COLO668 (cell line): ENCODE measurements around the gene SPATC1L.
"Not testable (repeated sequence)": the region's sequence is repeated elsewhere in the genome, so short reads cannot be mapped to it uniquely, and the experiment has no call there.

Experiments used
- DNase-seq: peaks from one replicate; lab custom pipeline; 2025; ENCODE audit not compliant: unreplicated experiment; lab: John Stamatoyannopoulos, UW

Gene SPATC1L

GRCh38 chr21:46184625-46185555 is 631 bp upstream of the SPATC1L start:
- DNase-seq, result peak; percentile 88

- not testable (repeated sequence) for DNase-seq
These were observed 836 bp downstream of the SPATC1L start for GRCh38 chr21:46183337-46183909.

GRCh38 chr21:46182548-46183336 is 1.5 kb downstream of the SPATC1L start:
- no peak for DNase-seq

- DNase-seq, result no peak
These were observed 2.2 kb downstream of the SPATC1L start for GRCh38 chr21:46181953-46182547.

- no peak for DNase-seq
These were observed 2.8 kb downstream of the SPATC1L start for GRCh38 chr21:46181436-46181835.

GRCh38 chr21:46180778-46181391 is 3.4 kb downstream of the SPATC1L start:
- no peak for DNase-seq

GRCh38 chr21:46180079-46180722 is 4.1 kb downstream of the SPATC1L start:
- DNase-seq, result no peak

GRCh38 chr21:46179708-46180078 is 4.6 kb downstream of the SPATC1L start:
- DNase-seq, result no peak

GRCh38 chr21:46178961-46179360 is 5.3 kb downstream of the SPATC1L start:
- no peak for DNase-seq

- DNase-seq, result not testable (repeated sequence)
These were observed 7.7 kb downstream of the SPATC1L start for GRCh38 chr21:46176443-46177129.

GRCh38 chr21:46173573-46173972 is 10.7 kb downstream of the SPATC1L start:
- no peak for DNase-seq

GRCh38 chr21:46172863-46173528 is 11.3 kb downstream of the SPATC1L start:
- no peak for DNase-seq

- DNase-seq, result no peak
These were observed 12.0 kb downstream of the SPATC1L start for GRCh38 chr21:46171996-46172862.

GRCh38 chr21:46171585-46171984 is 12.7 kb downstream of the SPATC1L start:
- DNase-seq, result no peak

GRCh38 chr21:46170436-46171193 is 13.6 kb downstream of the SPATC1L start:
- DNase-seq, result not testable (repeated sequence)

- peak; percentile 57 for DNase-seq
These were observed 15.4 kb downstream of the SPATC1L start for GRCh38 chr21:46168659-46169386.

GRCh38 chr21:46168238-46168637 is 16.0 kb downstream of the SPATC1L start:
- no peak for DNase-seq
